ENCODE data around the gene ARSD.
"Not testable (repeated sequence)": the region's sequence is repeated elsewhere in the genome, so short reads cannot be mapped to it uniquely, and the experiment has no call there.

ARSD gene

GRCh38 chrX:2931612-2932011, 2.5 kb upstream of the ARSD start:
- no peak for DNase-seq

- no peak for DNase-seq
Observed at GRCh38 chrX:2931155-2931554, 2.0 kb upstream of the ARSD start.

GRCh38 chrX:2928191-2928582, 952 bp downstream of the ARSD start:
- no peak for DNase-seq

- DNase-seq: no peak
Observed at GRCh38 chrX:2926664-2927275, 2.4 kb downstream of the ARSD start.

- DNase-seq: not testable (repeated sequence)
Observed at GRCh38 chrX:2926255-2926654, 2.9 kb downstream of the ARSD start.

GRCh38 chrX:2924151-2924550, 5.0 kb downstream of the ARSD start:
- DNase-seq: no peak

- DNase-seq: no peak
Observed at GRCh38 chrX:2921750-2922149, 7.4 kb downstream of the ARSD start.

GRCh38 chrX:2921193-2921592, 7.9 kb downstream of the ARSD start:
- no peak for DNase-seq

- no peak for DNase-seq
Observed at GRCh38 chrX:2917767-2918166, 11.4 kb downstream of the ARSD start.

GRCh38 chrX:2913118-2913517, 16.0 kb downstream of the ARSD start:
- DNase-seq: no peak

- no peak for DNase-seq
Observed at GRCh38 chrX:2910109-2910508, 19.0 kb downstream of the ARSD start.

GRCh38 chrX:2908125-2908685, 20.9 kb downstream of the ARSD start:
- DNase-seq: no peak

- no peak for DNase-seq
Observed at GRCh38 chrX:2907295-2907694, 21.8 kb downstream of the ARSD start.

GRCh38 chrX:2903366-2903765, 25.8 kb downstream of the ARSD start:
- DNase-seq: no peak

- DNase-seq: no peak
Observed at GRCh38 chrX:2902841-2903240, 26.3 kb downstream of the ARSD start.

- no peak for DNase-seq
Observed at GRCh38 chrX:2901367-2902036, 27.6 kb downstream of the ARSD start.

GRCh38 chrX:2898846-2899512, 30.2 kb downstream of the ARSD start:
- no peak for DNase-seq

- not testable (repeated sequence) for DNase-seq
Observed at GRCh38 chrX:2897690-2898623, 31.2 kb downstream of the ARSD start.

GRCh38 chrX:2897311-2897689, 31.8 kb downstream of the ARSD start:
- DNase-seq: no peak

GRCh38 chrX:2894885-2895292, 34.2 kb downstream of the ARSD start:
- no peak for DNase-seq

- no peak for DNase-seq
Observed at GRCh38 chrX:2892816-2893215, 36.3 kb downstream of the ARSD start.

- not testable (repeated sequence) for DNase-seq
Observed at GRCh38 chrX:2890536-2891460, 38.3 kb downstream of the ARSD start.

All from NCI-H187 treated with DMSO at 0.1 percent for 48 hours (cell line).